K562 (cell line): ENCODE data around the gene RPE. TPM values are rescaled to one million over a fixed set of nuclear protein-coding genes. Genes with fewer than 3 reads are reported as not detected.

Experiments used
- BCOR ChIP-seq: fragments of 450-650 bp; IDR thresholded peaks from 2 replicates; pipeline ENCODE4 v1.6.1; 2016
- EZH2 ChIP-seq: IDR thresholded peaks from 2 replicates; pipeline ENCODE4 v1.6.1; 2012; ENCODE audit warnings: low read depth, mild to moderate bottlenecking, inconsistent platforms, low read length, borderline replicate concordance
- LARP7 ChIP-seq: fragments of 450-650 bp; IDR thresholded peaks from 2 replicates; pipeline ENCODE4 v1.6.1; 2016
- NR3C1 ChIP-seq: sonication (generic); formaldehyde crosslinking; IDR thresholded peaks from 2 replicates; pipeline ENCODE4 v1.8.1; 2022; ENCODE audit warnings: missing genetic modification reagents
- PRPF4 ChIP-seq: fragments of 200-400 bp; formaldehyde crosslinking; IDR thresholded peaks from one replicate; pipeline ENCODE4 v1.6.1; 2017; ENCODE audit warnings: low read length, low read depth, mild to moderate bottlenecking; ENCODE audit not compliant: insufficient read depth, poor library complexity, severe bottlenecking
- PTBP1 ChIP-seq: fragments of 200-400 bp; formaldehyde crosslinking; IDR thresholded peaks from 2 replicates; pipeline ENCODE4 v1.6.1; 2017; ENCODE audit warnings: low read depth, low read length
- RB1 ChIP-seq: fragments of 450-650 bp; IDR thresholded peaks from 2 replicates; pipeline ENCODE4 v1.6.1; 2017; ENCODE audit warnings: low read depth, mild to moderate bottlenecking
- RHOXF2B ChIP-seq: fragments of 250-450 bp; sonication (Bioruptor Pico); conservative IDR thresholded peaks from 2 replicates; pipeline ENCODE4 v1.5.1; 2021
- TAF15 ChIP-seq: fragments of 200-400 bp; formaldehyde crosslinking; IDR thresholded peaks from 2 replicates; pipeline ENCODE4 v1.6.1; 2017; ENCODE audit warnings: mild to moderate bottlenecking, low read depth, low read length, moderate library complexity
- TAL1 ChIP-seq: fragments of 450-650 bp; IDR thresholded peaks from 2 replicates; pipeline ENCODE4 v1.6.1; 2016; ENCODE audit warnings: mild to moderate bottlenecking
- TARDBP ChIP-seq: fragments of 450-650 bp; IDR thresholded peaks from 2 replicates; pipeline ENCODE4 v1.6.1; 2016
- ZC3H11A ChIP-seq: IDR thresholded peaks from 2 replicates; pipeline ENCODE4 v1.6.1; 2012; ENCODE audit warnings: low read depth, low read length, improper control_type of control experiment
- ZNF140 ChIP-seq: fragments of 250-450 bp; sonication (Bioruptor Pico); IDR thresholded peaks from 2 replicates; pipeline ENCODE4 v1.8.0; 2021; ENCODE audit warnings: moderate library complexity, mild to moderate bottlenecking, inconsistent platforms
- ZNF277 ChIP-seq: fragments of 250-450 bp; sonication (Bioruptor Pico); IDR thresholded peaks from 2 replicates; pipeline ENCODE4 v1.8.0; 2022; ENCODE audit warnings: inconsistent platforms, mild to moderate bottlenecking, moderate library complexity, borderline replicate concordance
- ZNF3 ChIP-seq: fragments of 250-450 bp; sonication (Bioruptor Pico); IDR thresholded peaks from 2 replicates; pipeline ENCODE4 v1.5.0; 2021; ENCODE audit warnings: mild to moderate bottlenecking, moderate library complexity
- ZNF780A ChIP-seq: fragments of 250-450 bp; sonication (Bioruptor Pico); IDR thresholded peaks from 2 replicates; pipeline ENCODE4 v1.5.0; 2021; ENCODE audit warnings: mild to moderate bottlenecking
- polyA plus RNA-seq, 8 experiments: library from polyadenylated mRNA; depleted of rRNA in 4 of 8; stranded (reverse) in 5 of 8; unstranded in 3 of 8; fragments of >200 nt; fragmentation: Nextera tagmentation in 2 of 8; fragmentation: Illumina TruSeq in 1 of 8; extraction: Ambion mirVana in 2 of 8; extraction: Trizol in 1 of 8; gene quantifications; 2 replicates each; pipeline versions ENCODE4 v1.2.1 to v1.2.3, GENCODE V29; 2011 to 2014; ENCODE audit warnings: inconsistent platforms in 1 of 8, missing spikeins in 1 of 8
- total RNA-seq, 7 experiments: library from RNA; depleted of rRNA in 6 of 7; stranded (reverse); fragments of >200 nt in 6 of 7; fragmentation: Illumina TruSeq in 2 of 7; extraction: Trizol in 2 of 7; gene quantifications; 2 replicates each; pipeline versions ENCODE4 v1.2.1 to v1.2.3, GENCODE V29; 2011 to 2021; ENCODE audit warnings: low replicate concordance in 1 of 7
- TF ChIP-seq, protein P1 (sequence below), 2 experiments: fragments of 450-650 bp in 1 of 2; sonication (generic) in 1 of 2; formaldehyde crosslinking in 1 of 2; IDR thresholded peaks; 2 replicates each; pipeline versions ENCODE4 v1.7.1 to v1.9.0; 2016 to 2022; ENCODE audit warnings: inconsistent platforms in 1 of 2, mild to moderate bottlenecking in 1 of 2, missing genetic modification reagents in 1 of 2

Gene RPE
- total and polyA plus RNA-seq, 9 of the 15 experiments (the other 6 are each of a cell fraction or from before 2014, with no cell fraction given), result 33.5 to 65.3 (median 50.4) TPM

DNA sequence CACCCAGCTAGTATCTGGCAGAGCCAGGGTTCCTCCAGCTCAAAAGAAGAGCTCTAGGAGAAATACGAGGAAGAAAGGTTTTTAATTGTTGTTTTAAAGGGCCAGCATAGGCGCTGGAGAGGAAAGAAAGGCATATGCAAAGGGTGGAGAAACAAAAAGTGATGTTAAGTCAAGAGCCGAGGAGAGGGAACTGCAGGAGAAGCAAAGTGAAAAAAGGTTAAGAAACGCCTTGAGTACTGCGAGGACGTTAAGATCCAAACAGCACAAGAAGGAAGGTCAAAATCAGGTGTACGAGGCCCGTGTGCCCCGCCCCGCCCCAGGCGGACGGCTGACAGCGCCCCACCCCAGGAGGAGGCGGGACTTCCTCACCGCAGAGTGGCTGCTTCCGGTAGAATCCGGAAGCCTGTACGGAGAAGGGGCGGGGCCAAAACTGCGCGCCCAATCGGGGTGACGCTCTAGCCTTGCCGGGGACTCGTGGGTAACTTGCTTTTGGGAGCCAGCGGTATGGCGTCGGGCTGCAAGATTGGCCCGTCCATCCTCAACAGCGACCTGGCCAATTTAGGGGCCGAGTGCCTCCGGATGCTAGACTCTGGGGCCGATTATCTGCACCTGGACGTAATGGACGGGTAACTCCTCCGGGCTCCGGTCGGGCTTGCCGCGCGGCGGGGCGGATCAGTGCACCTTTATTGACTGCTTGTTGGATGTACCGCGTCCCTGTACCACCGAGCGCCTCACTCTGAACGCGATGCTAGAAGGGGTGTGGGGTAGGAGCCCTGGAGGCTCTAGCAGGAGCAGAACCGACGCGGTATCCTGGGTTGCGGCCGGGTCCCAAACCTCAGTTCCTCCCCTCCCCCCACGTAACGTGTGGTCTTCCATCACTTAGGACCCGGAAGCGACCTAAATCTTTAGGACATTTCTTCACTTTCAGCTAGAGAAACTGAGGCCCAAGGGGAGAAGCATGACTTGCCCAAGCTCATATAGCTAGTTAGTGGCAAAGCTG, at the start of gene RPE (continued):
- TF ChIP-seq ZNF780A (CRISPR knock-in tag) (no peak), EZH2 (no peak), TAF15 (no peak), TARDBP (no peak), ZNF277 (CRISPR knock-in tag) (no peak), ZNF140 (CRISPR knock-in tag) (no peak), PRPF4 (no peak), NR3C1 (CRISPR knock-in tag) (no peak), ZNF3 (CRISPR knock-in tag) (no peak), BCOR (no peak), TAL1 (no peak), RHOXF2B (CRISPR knock-in tag) (no peak), RB1 (peak; percentile 12; the same call in 1 of the 2 replicates), LARP7 (no peak), ZC3H11A (no peak), PTBP1 (no peak)
- TF ChIP-seq, protein P1, sequence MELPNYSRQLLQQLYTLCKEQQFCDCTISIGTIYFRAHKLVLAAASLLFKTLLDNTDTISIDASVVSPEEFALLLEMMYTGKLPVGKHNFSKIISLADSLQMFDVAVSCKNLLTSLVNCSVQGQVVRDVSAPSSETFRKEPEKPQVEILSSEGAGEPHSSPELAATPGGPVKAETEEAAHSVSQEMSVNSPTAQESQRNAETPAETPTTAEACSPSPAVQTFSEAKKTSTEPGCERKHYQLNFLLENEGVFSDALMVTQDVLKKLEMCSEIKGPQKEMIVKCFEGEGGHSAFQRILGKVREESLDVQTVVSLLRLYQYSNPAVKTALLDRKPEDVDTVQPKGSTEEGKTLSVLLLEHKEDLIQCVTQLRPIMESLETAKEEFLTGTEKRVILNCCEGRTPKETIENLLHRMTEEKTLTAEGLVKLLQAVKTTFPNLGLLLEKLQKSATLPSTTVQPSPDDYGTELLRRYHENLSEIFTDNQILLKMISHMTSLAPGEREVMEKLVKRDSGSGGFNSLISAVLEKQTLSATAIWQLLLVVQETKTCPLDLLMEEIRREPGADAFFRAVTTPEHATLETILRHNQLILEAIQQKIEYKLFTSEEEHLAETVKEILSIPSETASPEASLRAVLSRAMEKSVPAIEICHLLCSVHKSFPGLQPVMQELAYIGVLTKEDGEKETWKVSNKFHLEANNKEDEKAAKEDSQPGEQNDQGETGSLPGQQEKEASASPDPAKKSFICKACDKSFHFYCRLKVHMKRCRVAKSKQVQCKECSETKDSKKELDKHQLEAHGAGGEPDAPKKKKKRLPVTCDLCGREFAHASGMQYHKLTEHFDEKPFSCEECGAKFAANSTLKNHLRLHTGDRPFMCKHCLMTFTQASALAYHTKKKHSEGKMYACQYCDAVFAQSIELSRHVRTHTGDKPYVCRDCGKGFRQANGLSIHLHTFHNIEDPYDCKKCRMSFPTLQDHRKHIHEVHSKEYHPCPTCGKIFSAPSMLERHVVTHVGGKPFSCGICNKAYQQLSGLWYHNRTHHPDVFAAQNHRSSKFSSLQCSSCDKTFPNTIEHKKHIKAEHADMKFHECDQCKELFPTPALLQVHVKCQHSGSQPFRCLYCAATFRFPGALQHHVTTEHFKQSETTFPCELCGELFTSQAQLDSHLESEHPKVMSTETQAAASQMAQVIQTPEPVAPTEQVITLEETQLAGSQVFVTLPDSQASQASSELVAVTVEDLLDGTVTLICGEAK (IDR thresholded peaks at IDR 0.05), result peak; percentile 95
- TF ChIP-seq, protein P1 (CRISPR knock-in tag; IDR thresholded peaks at IDR 0.05), result no peak
